ENCODE measurements around the gene UBN1.
"Not testable (repeated sequence)": the region's sequence is repeated elsewhere in the genome, so short reads cannot be mapped to it uniquely, and the experiment has no call there.

The UBN1 gene

DNA sequence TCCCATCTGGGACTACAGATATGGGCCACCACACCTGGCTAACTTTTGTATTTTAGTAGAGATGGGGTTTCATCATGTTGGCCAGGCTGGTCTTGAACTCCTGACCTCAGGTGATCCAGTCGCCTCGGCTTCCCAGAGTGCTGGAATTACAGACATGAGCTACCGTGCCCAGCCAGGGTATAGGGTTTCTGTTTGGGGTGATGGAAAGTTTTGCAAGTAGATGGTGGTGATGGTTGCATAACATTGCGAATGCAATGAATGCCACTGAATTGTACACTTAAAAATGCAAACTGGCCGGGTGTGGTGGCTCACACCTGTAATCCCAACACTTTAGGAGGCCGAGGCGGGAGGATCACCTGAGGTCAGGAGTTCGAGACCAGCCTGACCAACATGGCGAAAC lies 49.5 kb downstream of the UBN1 start:
- H3K9ac ChIP-seq (ENCODE audit: low read length in 2 of 2); H3K36me3 ChIP-seq (ENCODE audit: control insufficient read depth in 2 of 2, insufficient read depth in 2 of 2, low read length in 2 of 2); H3K4me3 ChIP-seq (ENCODE audit: low read length in 2 of 2); H3K27me3 ChIP-seq (ENCODE audit: control insufficient read depth in 1 of 2, insufficient read depth in 2 of 2, low read length in 2 of 2); H3K27ac ChIP-seq (ENCODE audit: low read length); H3K9me3 ChIP-seq (ENCODE audit: control insufficient read depth in 2 of 2, low read length in 2 of 2): not testable (repeated sequence)
- peaks cover 15% of the 10 kb centered on the region for H3K4me1 ChIP-seq (ENCODE audit: control insufficient read depth, insufficient read depth, low read length)

DNA sequence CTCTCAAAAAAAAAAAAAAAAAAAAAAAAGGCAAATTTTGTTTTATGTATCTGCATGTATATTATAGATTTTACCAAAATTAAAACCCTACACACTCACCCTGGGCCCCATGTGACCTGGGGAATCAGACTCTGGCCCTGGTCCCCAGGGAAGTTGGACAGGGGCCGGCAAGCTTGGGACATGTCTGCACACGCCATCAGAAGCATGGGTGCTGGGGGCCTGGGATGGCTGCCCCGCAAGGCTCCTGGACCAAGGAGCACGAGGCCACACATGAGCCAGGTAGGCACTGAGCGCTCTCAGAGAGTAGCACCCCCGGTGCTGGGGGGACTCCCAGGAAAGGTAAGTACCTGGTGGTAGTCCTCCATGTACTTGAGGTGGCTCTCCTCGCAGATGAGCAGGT lies 50.0 kb downstream of the UBN1 start:
- Histone ChIP-seq H3K9ac (ENCODE audit: low read length in 2 of 2) (no peak overlapping the region), H3K4me1 (ENCODE audit: control insufficient read depth, insufficient read depth, low read length) (peaks cover 10% of the 10 kb centered on the region), H3K36me3 (ENCODE audit: control insufficient read depth in 2 of 2, insufficient read depth in 2 of 2, low read length in 2 of 2) (peaks cover 0 to 2% of the 10 kb centered on the region in 2 donors), H3K4me3 (ENCODE audit: low read length in 2 of 2) (no peak overlapping the region), H3K9me3 (ENCODE audit: control insufficient read depth in 2 of 2, low read length in 2 of 2) (no peaks in the 10 kb centered on the region), H3K27me3 (ENCODE audit: control insufficient read depth in 1 of 2, insufficient read depth in 2 of 2, low read length in 2 of 2) (peaks cover 0 to 3% of the 10 kb centered on the region in 2 donors), H3K27ac (ENCODE audit: low read length) (no peak overlapping the region)

DNA sequence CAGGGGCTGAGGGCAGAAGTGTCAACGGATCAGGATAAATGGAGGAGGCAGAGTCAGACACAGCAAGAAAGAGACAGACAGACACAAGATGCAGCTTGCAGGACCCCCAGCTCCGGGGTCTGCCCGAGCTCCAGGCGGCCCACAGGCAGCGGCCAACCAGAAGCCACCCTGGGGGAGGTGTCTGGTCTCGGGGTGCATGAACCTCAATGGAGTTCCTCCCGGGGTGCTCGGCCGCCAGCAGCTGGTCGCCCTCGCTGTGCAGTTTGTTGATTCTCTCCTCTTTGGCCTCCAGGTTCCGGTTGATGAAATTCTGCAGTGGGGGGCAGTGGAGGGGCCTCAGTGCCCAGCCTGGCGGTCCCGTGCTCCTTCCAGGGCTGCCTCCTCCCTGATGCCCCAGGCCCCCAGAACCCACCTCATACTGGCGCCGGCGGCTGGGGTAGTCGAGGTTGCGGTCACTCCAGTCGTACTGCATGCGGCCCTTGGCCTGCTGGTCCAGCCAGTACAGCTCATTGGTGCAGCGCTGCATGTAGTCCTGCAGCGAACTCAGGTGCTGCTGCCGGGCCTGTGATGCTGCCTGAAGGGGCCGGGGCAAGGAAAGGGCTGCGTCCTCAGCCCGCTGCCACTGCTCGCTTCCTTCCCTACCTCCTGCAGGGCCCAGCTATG lies 51.7 kb downstream of the UBN1 start:
- no peak overlapping the region for H3K4me3 ChIP-seq (ENCODE audit: low read length in 2 of 2)
- no peaks in the 10 kb centered on the region for H3K4me1 ChIP-seq (ENCODE audit: control insufficient read depth, insufficient read depth, low read length)
- H3K27ac ChIP-seq (ENCODE audit: low read length), result no peak overlapping the region
- H3K27me3 ChIP-seq (ENCODE audit: control insufficient read depth in 1 of 2, insufficient read depth in 2 of 2, low read length in 2 of 2), result peaks cover 0 to 4% of the 10 kb centered on the region in 2 donors
- no peak overlapping the region for H3K9ac ChIP-seq (ENCODE audit: low read length in 2 of 2)
- H3K36me3 ChIP-seq (ENCODE audit: control insufficient read depth in 2 of 2, insufficient read depth in 2 of 2, low read length in 2 of 2), result peaks cover 0 to 2% of the 10 kb centered on the region in 2 donors
- no peaks in the 10 kb centered on the region for H3K9me3 ChIP-seq (ENCODE audit: control insufficient read depth in 2 of 2, low read length in 2 of 2)

DNA sequence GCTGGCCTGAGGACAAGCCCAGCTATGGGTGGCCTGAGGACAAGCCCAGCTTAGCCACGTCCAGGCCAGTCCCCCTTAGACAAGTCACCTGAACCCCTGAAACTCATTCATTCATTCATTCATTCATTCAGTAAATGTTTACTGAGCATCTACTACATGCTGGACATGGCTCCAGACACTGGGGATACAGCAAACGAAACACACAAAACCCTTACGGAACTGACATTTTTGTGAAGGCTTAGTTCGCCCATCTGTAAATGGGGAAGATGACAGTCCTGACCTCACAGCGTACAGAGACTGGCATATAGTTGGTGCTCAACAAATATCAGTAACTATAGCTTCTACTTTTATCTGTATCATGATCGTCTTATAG lies 52.2 kb downstream of the UBN1 start:
- Histone ChIP-seq H3K36me3 (ENCODE audit: control insufficient read depth in 2 of 2, insufficient read depth in 2 of 2, low read length in 2 of 2) (peaks cover 0 to 2% of the 10 kb centered on the region in 2 donors), H3K9me3 (ENCODE audit: control insufficient read depth in 2 of 2, low read length in 2 of 2) (no peaks in the 10 kb centered on the region), H3K27me3 (ENCODE audit: control insufficient read depth in 1 of 2, insufficient read depth in 2 of 2, low read length in 2 of 2) (peaks cover 0 to 4% of the 10 kb centered on the region in 2 donors), H3K4me3 (ENCODE audit: low read length in 2 of 2) (no peak overlapping the region), H3K4me1 (ENCODE audit: control insufficient read depth, insufficient read depth, low read length) (no peaks in the 10 kb centered on the region), H3K9ac (ENCODE audit: low read length in 2 of 2) (no peak overlapping the region), H3K27ac (ENCODE audit: low read length) (no peak overlapping the region)

DNA sequence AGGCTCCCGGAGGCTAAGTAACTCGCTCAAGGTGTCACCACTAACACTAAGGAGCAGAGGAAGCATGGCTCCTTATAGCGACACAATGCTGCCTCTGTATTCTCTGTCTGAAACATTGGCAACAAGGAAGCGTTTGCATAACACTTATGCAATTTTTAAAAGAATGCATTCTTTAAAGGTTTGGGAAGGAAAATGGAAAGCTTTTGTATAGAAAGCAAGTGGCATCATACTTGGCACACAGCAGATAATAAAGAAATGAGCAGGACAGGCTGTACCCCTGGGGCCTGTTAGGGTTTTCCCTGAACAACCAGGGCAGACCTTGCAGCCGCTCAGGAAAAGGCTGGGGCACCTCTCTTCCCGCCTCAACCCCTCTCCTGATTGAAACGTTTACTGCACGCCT lies 52.8 kb downstream of the UBN1 start:
- Histone ChIP-seq H3K4me3 (ENCODE audit: low read length in 2 of 2) (no peak overlapping the region), H3K27ac (ENCODE audit: low read length) (no peak overlapping the region), H3K4me1 (ENCODE audit: control insufficient read depth, insufficient read depth, low read length) (no peaks in the 10 kb centered on the region), H3K36me3 (ENCODE audit: control insufficient read depth in 2 of 2, insufficient read depth in 2 of 2, low read length in 2 of 2) (peaks cover 0 to 2% of the 10 kb centered on the region in 2 donors), H3K9me3 (ENCODE audit: control insufficient read depth in 2 of 2, low read length in 2 of 2) (no peaks in the 10 kb centered on the region), H3K27me3 (ENCODE audit: control insufficient read depth in 1 of 2, insufficient read depth in 2 of 2, low read length in 2 of 2) (peaks cover 0 to 4% of the 10 kb centered on the region in 2 donors), H3K9ac (ENCODE audit: low read length in 2 of 2) (no peak overlapping the region)

DNA sequence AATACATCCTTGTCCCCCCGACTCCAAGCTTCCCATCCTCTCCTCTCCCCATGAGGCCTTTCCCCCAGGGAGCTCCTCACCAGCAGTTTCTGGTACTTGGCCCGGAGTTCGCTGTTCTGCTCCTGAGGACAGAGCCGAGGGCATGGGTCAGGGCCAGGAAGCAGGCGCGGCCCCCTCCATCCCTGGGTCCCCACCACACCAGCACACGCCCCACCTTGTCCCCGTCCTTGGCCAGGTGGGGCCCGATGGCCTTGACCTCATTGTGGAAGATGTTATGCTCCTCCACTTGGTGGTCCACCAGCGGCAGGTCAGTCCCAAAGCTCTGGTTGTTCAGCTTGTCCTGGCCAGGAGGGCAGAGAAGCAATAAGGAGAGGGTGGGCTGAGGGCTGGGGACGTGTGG lies 53.5 kb downstream of the UBN1 start:
- H3K36me3 ChIP-seq (ENCODE audit: control insufficient read depth in 2 of 2, insufficient read depth in 2 of 2, low read length in 2 of 2), result peaks cover 0 to 2% of the 10 kb centered on the region in 2 donors
- H3K9ac ChIP-seq (ENCODE audit: low read length in 2 of 2), result no peak overlapping the region
- H3K27ac ChIP-seq (ENCODE audit: low read length), result no peak overlapping the region
- no peaks in the 10 kb centered on the region for H3K9me3 ChIP-seq (ENCODE audit: control insufficient read depth in 2 of 2, low read length in 2 of 2)
- peaks cover 0 to 2% of the 10 kb centered on the region in 2 donors for H3K27me3 ChIP-seq (ENCODE audit: control insufficient read depth in 1 of 2, insufficient read depth in 2 of 2, low read length in 2 of 2)
- no peak overlapping the region for H3K4me3 ChIP-seq (ENCODE audit: low read length in 2 of 2)
- H3K4me1 ChIP-seq (ENCODE audit: control insufficient read depth, insufficient read depth, low read length), result no peaks in the 10 kb centered on the region

DNA sequence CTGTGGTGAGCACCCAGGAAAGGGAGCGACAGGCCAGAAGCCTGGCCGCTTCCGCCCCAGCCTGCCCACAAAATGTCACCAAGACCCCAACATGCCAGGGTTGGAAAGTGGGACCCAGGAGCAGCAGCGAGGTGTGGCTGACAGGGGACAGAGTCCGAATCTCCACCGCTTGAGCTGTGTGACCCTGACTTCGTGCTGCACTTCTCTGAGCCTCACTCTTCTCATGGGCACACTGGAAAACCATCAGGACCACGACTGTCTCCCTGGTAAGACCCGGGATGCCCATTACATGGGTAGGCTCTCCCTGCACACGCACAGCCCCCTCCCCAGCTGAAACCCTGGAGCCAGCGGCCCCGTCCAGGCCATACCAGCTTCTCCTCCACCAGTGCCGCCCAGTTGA lies 54.8 kb downstream of the UBN1 start:
- peaks cover 0 to 2% of the 10 kb centered on the region in 2 donors for H3K36me3 ChIP-seq (ENCODE audit: control insufficient read depth in 2 of 2, insufficient read depth in 2 of 2, low read length in 2 of 2)
- H3K9ac ChIP-seq (ENCODE audit: low read length in 2 of 2), result no peak overlapping the region
- no peak overlapping the region for H3K4me3 ChIP-seq (ENCODE audit: low read length in 2 of 2)
- no peak overlapping the region for H3K27ac ChIP-seq (ENCODE audit: low read length)
- H3K27me3 ChIP-seq (ENCODE audit: control insufficient read depth in 1 of 2, insufficient read depth in 2 of 2, low read length in 2 of 2), result peaks cover 0 to 2% of the 10 kb centered on the region in 2 donors
- H3K9me3 ChIP-seq (ENCODE audit: control insufficient read depth in 2 of 2, low read length in 2 of 2), result no peaks in the 10 kb centered on the region
- no peaks in the 10 kb centered on the region for H3K4me1 ChIP-seq (ENCODE audit: control insufficient read depth, insufficient read depth, low read length)

DNA sequence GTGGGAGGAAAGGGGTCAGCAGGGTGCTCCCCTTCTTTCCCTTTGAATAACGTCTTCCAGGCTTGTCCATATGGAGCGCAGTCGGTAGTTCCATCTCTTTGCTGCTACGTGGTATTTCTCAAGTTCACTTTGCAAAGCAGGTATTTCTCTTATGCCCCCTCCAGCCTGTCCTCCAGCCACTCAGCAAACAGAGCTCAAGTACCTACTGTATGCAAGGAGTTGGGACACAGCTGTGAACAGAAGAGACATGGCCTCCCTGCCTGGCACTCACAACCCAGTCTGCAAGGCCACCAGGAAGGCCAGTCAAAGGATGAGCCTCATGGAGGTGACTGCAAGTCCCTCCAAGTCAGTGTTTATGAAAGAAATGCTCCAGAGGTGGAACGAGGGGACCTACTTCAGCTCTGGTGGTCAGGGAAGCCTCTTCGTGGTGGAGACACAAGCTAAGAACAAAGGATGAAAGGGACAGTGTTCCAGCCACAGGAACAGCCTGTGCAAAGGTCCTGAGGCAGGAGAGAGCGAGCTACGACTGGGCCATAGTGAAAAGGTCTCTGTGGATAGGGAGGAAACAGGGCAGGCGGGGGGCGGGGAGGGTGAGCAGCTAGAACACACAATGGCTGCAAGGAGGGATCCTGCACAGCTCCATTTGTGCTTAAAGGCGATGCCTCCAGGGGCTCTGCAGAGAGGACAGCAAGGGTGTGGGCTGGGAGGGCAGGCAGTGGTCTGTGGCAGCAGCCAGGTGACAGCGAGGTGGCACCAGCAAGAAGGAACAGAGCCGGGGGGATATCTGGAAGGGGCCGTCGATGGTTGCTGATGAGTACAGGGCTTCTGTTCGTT lies 57.0 kb downstream of the UBN1 start:
- Histone ChIP-seq H3K9me3 (ENCODE audit: control insufficient read depth in 2 of 2, low read length in 2 of 2) (no peaks in the 10 kb centered on the region), H3K27ac (ENCODE audit: low read length) (no peak overlapping the region), H3K4me3 (ENCODE audit: low read length in 2 of 2) (no peak overlapping the region), H3K9ac (ENCODE audit: low read length in 2 of 2) (no peak overlapping the region), H3K27me3 (ENCODE audit: control insufficient read depth in 1 of 2, insufficient read depth in 2 of 2, low read length in 2 of 2) (peaks cover 0 to 2% of the 10 kb centered on the region in 2 donors), H3K4me1 (ENCODE audit: control insufficient read depth, insufficient read depth, low read length) (no peaks in the 10 kb centered on the region), H3K36me3 (ENCODE audit: control insufficient read depth in 2 of 2, insufficient read depth in 2 of 2, low read length in 2 of 2) (peaks cover 0 to under 1% of the 10 kb centered on the region in 2 donors)

DNA sequence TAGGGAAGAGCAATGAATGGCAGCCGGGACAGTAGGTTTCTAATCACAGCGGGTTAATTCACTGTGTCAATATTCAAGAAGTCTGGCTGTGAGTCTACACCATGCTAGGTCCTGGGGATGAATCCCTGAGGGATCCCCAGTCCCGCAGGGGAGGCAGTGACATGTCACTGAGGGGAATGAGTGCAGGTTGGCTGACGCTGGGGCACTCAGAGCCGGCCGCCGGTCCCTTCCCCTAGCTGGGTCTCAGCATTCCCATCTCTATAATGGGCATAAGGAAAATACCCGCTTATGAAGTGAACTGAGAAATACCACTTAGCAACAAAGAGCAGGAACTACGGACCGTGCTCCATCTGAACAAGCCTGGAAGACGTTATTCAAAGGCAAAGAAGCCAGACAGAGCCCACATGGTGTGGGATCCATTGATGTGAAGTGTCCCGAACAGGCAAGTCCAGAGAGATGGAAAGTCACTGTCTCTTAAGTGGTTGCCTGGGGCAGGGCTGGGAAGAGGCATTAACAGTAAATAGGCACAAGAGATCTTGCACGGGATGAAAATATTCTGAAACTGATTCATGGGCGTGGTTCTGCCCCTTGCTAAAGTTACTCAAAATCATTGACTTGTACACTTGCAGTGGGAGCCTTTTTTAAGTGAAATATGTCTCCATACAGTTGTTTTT lies 57.8 kb downstream of the UBN1 start:
- Histone ChIP-seq H3K36me3 (ENCODE audit: control insufficient read depth in 2 of 2, insufficient read depth in 2 of 2, low read length in 2 of 2) (no peaks in the 10 kb centered on the region), H3K4me1 (ENCODE audit: control insufficient read depth, insufficient read depth, low read length) (no peaks in the 10 kb centered on the region), H3K4me3 (ENCODE audit: low read length in 2 of 2) (no peak overlapping the region), H3K27ac (ENCODE audit: low read length) (no peak overlapping the region), H3K27me3 (ENCODE audit: control insufficient read depth in 1 of 2, insufficient read depth in 2 of 2, low read length in 2 of 2) (peaks cover 0 to 2% of the 10 kb centered on the region in 2 donors), H3K9ac (ENCODE audit: low read length in 2 of 2) (no peak overlapping the region), H3K9me3 (ENCODE audit: control insufficient read depth in 2 of 2, low read length in 2 of 2) (no peaks in the 10 kb centered on the region)

DNA sequence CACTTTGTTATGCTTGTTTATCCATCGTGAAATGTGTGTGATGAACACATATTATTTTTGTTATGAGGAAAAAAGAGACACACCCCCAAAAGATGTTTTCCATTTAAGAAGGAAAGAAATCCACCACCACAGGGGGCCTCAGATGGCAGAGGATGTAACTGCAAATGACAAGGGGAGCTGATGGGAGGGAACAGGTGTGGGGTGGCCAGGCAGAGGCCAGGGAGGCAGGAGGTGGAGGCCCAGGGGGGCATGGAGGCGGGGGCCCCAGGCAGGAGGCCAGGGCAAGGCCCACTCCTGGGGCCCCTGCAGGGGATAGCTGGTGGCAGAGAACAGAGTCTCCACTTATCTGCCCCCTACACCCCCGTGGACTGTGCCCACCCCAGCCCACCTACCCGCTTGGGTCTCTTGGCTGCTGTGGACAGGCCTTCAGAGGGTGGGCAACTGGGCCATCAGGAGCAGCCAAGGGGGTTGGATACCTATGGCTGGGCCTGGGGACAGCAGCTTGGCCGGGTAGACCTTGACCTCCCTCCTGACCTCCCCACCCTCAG lies 61.6 kb downstream of the UBN1 start:
- H3K27ac ChIP-seq (ENCODE audit: low read length), result no peak overlapping the region
- H3K9me3 ChIP-seq (ENCODE audit: control insufficient read depth in 2 of 2, low read length in 2 of 2), result no peaks in the 10 kb centered on the region
- no peak overlapping the region for H3K9ac ChIP-seq (ENCODE audit: low read length in 2 of 2)
- H3K4me3 ChIP-seq (ENCODE audit: low read length in 2 of 2), result no peak overlapping the region
- no peaks in the 10 kb centered on the region for H3K27me3 ChIP-seq (ENCODE audit: control insufficient read depth in 1 of 2, insufficient read depth in 2 of 2, low read length in 2 of 2)
- no peaks in the 10 kb centered on the region for H3K36me3 ChIP-seq (ENCODE audit: control insufficient read depth in 2 of 2, insufficient read depth in 2 of 2, low read length in 2 of 2)
- H3K4me1 ChIP-seq (ENCODE audit: control insufficient read depth, insufficient read depth, low read length), result no peaks in the 10 kb centered on the region
